GM18951 (cell line): ENCODE results near the gene ELAC1.

Experiments used
- POLR2A ChIP-seq: IDR thresholded peaks from 4 replicates; pipeline ENCODE4 v1.6.1; 2011; ENCODE audit warnings: mild to moderate bottlenecking; ENCODE audit not compliant: insufficient read length, insufficient read depth; ENCODE audit errors: extremely low read depth
- in situ Hi-C: fragments of 300-500 bp; cut with MboI; formaldehyde crosslinking; loops from one replicate; pipeline ENCODE4 v1.12.0; 2022; ENCODE audit warnings: low sequenced_read_pairs, mixed read lengths, inconsistent platforms; ENCODE audit not compliant: unreplicated experiment

Gene ELAC1

DNA sequence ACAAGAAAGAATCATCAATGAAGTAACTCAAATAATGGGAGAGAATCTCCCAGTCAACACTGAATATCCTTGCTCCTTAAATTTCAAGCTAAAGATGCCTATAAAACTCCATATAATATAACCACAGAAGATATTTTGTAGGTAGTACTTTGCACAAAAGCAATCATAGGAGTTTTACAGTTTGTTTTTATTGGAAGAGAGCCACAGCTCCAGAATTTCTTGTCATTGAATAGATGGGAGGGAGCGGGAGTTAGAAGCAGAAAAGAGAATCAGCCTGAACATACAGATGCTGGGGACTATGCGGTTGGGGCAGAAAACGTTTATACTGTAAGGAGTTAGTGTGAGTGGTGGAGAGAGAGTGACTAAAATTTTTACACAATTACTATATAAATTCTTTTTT is 43.9 kb downstream of the ELAC1 start:
- no peak for TF ChIP-seq POLR2A
- in situ Hi-C loops, result no loop called here

DNA sequence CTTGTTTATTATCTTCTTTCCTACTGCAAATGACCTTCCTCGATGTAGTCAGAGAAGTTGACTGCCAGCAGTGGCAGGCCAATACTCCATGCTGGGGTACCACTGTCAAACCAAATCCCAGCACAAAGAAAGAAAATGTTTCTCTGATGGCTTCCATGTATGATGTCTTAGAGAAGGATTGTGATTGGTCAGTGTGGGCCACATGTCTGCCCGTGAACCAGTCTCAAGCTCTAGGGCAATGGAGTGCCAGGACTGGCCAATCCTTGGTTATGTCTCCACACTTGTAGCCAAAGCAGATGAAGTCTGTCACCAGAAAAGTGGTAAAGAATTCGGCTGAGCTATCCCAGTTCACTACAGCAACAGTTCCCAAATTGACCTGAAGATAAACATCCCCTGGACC is 44.6 kb downstream of the ELAC1 start:
- TF ChIP-seq POLR2A, result no peak
- in situ Hi-C loops, result no loop called here

DNA sequence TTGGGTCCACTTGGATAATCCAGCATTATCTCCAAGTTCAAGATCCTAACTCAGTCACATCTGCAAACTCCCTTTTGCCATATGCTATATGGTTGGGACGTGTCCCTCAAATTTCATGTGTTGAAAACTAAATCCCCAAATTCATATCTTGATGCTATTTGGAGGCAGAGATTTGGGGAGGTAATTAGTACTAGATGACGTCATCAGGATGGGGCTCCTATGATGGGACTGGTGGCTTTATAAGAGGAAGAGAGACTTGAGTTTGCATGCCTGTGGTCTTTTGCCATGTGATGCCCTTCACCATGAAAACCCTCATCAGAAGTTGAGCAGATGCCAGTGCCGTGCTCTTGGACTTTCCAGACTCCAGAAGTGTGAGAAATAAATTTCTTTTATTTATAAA is 45.4 kb downstream of the ELAC1 start:
- no peak for TF ChIP-seq POLR2A
- in situ Hi-C loops, result no loop called here

DNA sequence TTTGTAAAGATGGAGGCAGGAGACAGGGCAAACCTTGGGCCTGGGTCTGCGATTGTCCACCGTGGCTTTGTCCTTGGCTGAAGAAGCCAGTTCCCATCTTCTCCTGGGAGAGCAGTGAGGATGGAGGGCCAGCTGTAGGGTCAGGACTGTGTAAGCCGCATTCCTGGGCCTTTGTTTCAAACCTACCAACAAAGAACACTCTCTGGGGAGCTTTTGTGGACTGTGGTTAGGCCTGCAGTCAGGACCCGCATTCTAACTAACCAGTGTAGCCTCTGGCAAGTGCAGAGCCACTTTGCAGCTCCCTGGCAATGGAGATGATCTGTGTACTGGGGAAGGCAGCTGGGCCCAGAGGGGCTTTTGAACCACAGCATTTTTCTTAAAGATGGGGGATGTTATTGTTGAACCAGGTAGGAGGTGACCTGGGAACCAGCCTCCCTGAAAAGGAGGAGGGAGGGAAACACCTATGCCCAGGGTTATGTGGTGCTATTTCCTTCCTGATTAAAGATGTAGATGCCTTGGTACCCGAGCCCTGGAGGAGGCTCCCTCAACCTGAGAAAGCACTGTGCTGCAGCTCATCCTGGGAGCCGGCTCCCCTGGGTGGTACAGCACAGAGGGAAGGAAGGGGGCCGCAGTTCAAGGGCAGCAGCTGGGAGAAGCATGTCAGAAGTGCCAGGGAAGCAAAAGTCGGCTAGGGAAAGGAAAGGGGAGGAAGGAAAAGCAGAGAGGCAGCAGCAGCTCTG is 49.5 kb downstream of the ELAC1 start:
- no peak for TF ChIP-seq POLR2A
- in situ Hi-C loops, result no loop called here

GRCh38 chr18:51020536-51020935 is 52.7 kb downstream of the ELAC1 start:
- no peak for TF ChIP-seq POLR2A
- in situ Hi-C loops, result no loop called here

- no peak for TF ChIP-seq POLR2A
- in situ Hi-C loops, result no loop called here
These were observed 53.6 kb downstream of the ELAC1 start for GRCh38 chr18:51021226-51021965.

DNA sequence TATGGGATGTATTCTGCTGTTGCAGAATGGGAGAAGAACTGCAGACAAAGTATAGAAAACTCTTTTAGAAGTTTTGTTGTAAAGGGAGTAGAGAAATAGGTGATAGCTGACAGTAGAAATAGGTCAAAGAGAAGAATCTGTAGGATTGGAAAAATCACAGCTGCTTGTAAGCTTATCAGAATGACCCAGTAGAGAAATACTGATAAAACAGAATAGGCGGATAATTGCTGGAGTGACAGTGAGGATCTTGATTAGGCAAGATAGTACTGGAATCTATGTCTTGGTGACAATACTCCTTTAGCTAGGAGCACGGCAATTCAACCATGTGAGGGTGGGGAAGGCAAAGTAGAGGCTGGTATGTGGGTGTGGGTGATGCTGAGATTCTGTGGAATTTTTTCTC is 57.7 kb downstream of the ELAC1 start:
- in situ Hi-C loops, result no loop called here

DNA sequence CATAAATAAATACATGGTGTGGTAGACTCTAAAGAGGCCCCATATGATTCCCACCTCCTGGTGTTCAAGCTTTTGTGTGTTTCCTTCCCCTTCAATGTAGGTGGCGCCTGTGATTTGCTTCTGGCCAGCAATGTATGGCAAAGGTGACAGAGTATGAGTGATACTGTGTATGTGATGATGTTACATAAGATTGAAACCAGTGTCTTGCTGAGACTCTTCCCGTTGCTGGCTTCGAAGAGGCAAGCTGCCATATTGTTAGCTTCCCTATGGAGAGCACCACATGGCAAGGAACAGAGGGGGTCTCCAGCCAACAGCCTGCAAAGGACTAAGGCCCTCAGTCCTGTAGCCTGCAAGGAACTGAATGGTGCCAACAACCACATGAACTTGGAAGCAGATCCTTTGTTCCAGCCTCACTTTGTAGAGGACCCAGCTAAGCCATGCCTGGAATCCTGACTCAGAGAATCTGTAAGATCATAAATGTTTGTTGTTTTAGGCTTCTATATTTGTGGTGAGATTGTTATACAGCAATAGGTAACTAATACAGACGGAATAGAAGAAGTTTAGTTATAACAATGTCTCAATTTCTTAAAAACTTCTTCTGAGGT is 60.5 kb downstream of the ELAC1 start:
- in situ Hi-C loops, result no loop called here
- no peak for TF ChIP-seq POLR2A

More for the DNA sequence above, 57.7 kb downstream of the ELAC1 start:
- no peak for TF ChIP-seq POLR2A

DNA sequence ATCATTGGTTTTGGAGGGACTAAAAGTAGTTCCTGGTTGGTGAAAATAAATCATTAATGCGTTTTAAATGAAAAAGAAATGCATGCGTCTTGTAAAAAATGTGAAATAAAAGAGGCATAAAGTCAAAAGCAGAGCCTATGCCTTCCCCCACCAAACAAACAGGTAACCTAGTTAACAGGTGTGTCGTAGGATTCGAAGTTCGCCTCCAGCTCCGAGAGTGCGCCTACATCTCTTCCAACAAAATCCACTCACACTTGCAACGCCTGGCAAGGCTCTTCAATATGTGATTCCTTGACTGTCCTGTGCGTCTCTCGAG is 61.5 kb downstream of the ELAC1 start:
- in situ Hi-C loops, result no loop called here
- no peak for TF ChIP-seq POLR2A

DNA sequence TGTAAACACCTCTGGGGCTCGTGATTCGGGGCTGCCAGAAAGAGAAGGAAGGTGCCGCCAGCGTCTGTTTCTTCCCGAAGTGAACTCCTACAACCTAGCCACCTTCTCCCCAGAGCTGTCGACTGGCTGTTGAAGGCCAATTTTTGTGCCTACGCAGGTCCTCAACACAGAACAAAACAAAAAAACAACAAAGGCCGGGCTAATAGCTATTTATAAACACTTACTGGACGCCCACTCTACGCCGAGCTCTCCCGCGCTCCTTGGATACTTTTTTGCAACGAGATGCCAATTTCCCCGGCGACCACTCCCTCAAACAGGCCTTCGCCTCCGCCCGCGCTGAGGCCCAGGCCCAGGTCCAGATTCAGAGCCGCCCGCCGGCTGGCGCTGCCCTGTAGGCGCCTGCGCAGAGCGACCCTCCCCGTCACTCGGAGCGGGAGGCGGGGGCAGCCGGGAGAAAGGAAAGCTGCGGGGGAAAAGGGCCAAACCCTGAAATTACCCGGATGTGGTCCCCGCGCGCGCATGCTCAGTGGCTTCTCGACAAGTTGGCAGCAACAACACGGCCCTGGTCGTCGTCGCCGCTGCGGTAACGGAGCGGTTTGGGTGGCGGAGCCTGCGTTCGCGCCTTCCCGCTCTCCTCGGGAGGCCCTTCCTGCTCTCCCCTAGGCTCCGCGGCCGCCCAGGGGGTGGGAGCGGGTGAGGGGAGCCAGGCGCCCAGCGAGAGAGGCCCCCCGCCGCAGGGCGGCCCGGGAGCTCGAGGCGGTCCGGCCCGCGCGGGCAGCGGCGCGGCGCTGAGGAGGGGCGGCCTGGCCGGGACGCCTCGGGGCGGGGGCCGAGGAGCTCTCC is 62.1 kb downstream of the ELAC1 start, which contains the start of gene SMAD4:
TSS of gene SMAD4 (plus strand) at position 520 of the 843 bp plus-strand sequence. CDS start 16,834 bp downstream, outside the sequence.
- peak; percentile 91 for TF ChIP-seq POLR2A
- in situ Hi-C loops, result no loop called here

DNA sequence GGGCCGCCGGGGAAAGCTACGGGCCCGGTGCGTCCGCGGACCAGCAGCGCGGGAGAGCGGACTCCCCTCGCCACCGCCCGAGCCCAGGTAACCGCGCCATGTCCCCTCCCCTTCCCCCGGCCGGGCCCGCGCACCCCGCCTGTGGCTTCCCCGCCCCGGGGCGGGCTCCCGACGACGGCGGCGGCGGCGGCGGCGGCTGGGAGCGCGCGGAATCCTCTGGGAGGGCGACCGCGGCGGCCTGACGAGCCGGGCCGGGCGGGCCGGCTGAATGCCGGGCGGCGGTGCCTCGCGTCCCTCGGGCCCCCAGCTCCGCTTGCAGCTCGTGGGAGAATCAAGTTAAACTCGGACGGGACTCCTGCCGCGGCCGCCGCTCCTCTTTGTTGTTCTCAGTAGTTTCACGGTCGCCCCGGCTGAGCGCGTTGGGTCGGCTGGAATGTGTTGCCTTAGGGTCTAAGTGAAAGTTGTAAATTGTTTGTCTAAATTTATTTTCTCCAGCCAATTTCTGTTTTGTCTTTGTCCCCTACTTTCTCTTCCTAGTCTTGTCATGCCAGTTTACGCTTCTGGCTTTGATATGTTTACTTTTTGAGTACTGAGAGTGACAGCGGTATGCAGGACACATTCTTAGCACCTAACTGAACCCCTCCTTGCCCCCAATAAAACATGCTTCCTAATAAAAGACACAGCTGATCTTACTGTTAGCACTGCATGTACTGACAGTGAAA is 62.9 kb downstream of the ELAC1 start:
- no peak for TF ChIP-seq POLR2A
- in situ Hi-C loops, result no loop called here

DNA sequence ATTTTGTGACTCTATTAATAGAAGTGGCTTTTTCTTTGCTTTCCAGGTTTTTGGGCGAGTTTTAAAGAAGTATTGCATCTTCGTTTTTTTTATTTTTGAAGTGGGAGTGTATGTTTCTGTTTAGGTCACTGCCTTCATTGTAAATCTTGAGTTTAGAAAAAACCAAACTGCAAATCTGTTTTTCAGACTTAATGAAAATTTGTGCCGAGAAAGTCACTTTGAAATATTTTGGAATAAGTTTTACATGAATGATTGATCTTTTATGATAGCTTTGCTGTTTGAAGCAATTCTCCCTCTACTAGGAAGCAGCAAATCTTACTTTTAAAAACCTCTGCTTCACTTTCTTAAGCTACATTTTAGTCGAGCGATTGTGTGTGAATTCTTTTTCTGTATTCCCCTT is 64.4 kb downstream of the ELAC1 start:
- TF ChIP-seq POLR2A, result no peak
- in situ Hi-C loops, result no loop called here
